Glutamatergic neuron (in vitro differentiated cells): ENCODE measurements around the gene AMZ1. TPM values are rescaled to one million over a fixed set of nuclear protein-coding genes. Genes with fewer than 3 reads are reported as not detected.

ENCODE experiments used
- DNase-seq: peaks from one replicate; pipeline ENCODE4 v3.0.0; 2022
- H3K27ac Mint-ChIP-seq: one replicate; pipeline ENCODE4 v1.8.0; 2020; ENCODE audit warnings: mild to moderate bottlenecking, mixed read lengths, inconsistent platforms; ENCODE audit not compliant: unreplicated experiment
- H3K27me3 Mint-ChIP-seq: one replicate; pipeline ENCODE4 v1.8.0; 2020; ENCODE audit warnings: mild to moderate bottlenecking, moderate library complexity, mixed read lengths, inconsistent platforms; ENCODE audit not compliant: unreplicated experiment
- H3K36me3 Mint-ChIP-seq: one replicate; pipeline ENCODE4 v1.8.0; 2020; ENCODE audit warnings: mild to moderate bottlenecking, mixed read lengths, inconsistent platforms; ENCODE audit not compliant: unreplicated experiment
- H3K4me1 Mint-ChIP-seq: one replicate; pipeline ENCODE4 v1.8.0; 2020; ENCODE audit warnings: mild to moderate bottlenecking, low read depth, mixed read lengths, inconsistent platforms; ENCODE audit not compliant: unreplicated experiment
- H3K4me3 Mint-ChIP-seq: one replicate; pipeline ENCODE4 v1.8.0; 2020; ENCODE audit warnings: mild to moderate bottlenecking, mixed read lengths, inconsistent platforms; ENCODE audit not compliant: unreplicated experiment
- H3K9me3 Mint-ChIP-seq: one replicate; pipeline ENCODE4 v1.8.0; 2020; ENCODE audit warnings: mild to moderate bottlenecking, moderate library complexity, mixed read lengths, inconsistent platforms; ENCODE audit not compliant: unreplicated experiment
- CTCF ChIP-seq: fragments of 200-600 bp; sonication (generic); IDR thresholded peaks from one replicate; pipeline ENCODE4 v1.5.0; 2021; ENCODE audit not compliant: partially characterized antibody, unreplicated experiment
- total RNA-seq: library from RNA; stranded (reverse); fragmentation: NEBNext Ultra II Directional; extraction: Animal tissue kit (Norgen Biotek cat#: 25700); gene quantifications from one replicate; pipeline ENCODE4 v1.2.1, GENCODE V29; 2021; ENCODE audit not compliant: unreplicated experiment

The AMZ1 gene
- total RNA-seq, 1 donor from 2014 or later: 0.15 TPM

DNA sequence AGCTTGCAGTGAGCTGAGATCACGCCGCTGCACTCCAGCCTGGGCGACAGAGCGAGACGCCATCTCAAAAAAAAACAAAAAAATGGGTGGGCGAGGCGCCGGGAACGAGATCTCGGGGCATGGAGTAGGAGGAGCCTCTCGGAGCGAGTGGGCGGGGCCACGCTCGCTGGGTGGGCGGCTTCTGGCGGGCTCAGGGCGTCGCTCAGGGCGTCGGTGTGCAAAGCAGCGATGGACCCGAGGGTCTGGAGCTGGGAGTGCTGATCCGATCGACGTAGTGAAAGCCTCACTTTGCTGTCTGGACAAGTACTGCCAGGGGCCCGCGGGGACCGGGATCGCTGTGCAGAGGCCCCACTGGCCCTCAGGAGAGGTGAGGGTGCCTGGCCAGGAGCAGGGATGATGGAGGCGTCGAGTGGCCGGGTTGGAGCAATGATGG, 22.6 kb upstream of the AMZ1 start:
- H3K9me3 Mint-ChIP-seq: peaks cover 8% of the 10 kb centered on the region
- peaks cover 11% of the 10 kb centered on the region for H3K27me3 Mint-ChIP-seq
- peak; percentile 18 for DNase-seq
- no peak for TF ChIP-seq CTCF
- peaks cover 1% of the 10 kb centered on the region for H3K4me1 Mint-ChIP-seq
- H3K36me3 Mint-ChIP-seq: no peaks in the 10 kb centered on the region
- no peak overlapping the region for H3K4me3 Mint-ChIP-seq
- H3K27ac Mint-ChIP-seq: no peak overlapping the region

DNA sequence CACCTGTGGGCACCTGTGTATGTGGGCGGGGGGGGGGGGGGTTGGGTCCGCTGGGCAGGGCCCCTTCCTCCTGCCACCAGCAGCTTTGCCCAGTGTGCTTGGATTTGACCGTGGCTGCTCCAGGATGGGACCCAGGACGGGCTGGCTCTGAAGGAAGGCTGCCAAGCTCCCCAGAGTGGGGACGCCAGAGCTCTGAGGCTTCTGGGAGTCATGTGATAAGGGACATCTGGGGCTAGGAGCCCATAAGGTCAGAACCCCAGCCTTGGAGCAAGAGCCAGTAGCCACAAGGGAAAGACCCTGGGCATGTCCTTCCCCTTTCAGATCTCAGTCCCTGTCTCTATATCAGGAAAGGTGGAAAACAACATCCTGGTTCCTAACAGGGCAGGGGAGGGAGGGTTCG, 21.8 kb upstream of the AMZ1 start:
- Mint-ChIP-seq H3K9me3 (peaks cover 8% of the 10 kb centered on the region), H3K27me3 (peaks cover 14% of the 10 kb centered on the region), H3K27ac (no peak overlapping the region), H3K4me3 (no peak overlapping the region), H3K4me1 (peaks cover 1% of the 10 kb centered on the region), H3K36me3 (no peaks in the 10 kb centered on the region)
- peak; percentile 18 for DNase-seq
- TF ChIP-seq CTCF: no peak

DNA sequence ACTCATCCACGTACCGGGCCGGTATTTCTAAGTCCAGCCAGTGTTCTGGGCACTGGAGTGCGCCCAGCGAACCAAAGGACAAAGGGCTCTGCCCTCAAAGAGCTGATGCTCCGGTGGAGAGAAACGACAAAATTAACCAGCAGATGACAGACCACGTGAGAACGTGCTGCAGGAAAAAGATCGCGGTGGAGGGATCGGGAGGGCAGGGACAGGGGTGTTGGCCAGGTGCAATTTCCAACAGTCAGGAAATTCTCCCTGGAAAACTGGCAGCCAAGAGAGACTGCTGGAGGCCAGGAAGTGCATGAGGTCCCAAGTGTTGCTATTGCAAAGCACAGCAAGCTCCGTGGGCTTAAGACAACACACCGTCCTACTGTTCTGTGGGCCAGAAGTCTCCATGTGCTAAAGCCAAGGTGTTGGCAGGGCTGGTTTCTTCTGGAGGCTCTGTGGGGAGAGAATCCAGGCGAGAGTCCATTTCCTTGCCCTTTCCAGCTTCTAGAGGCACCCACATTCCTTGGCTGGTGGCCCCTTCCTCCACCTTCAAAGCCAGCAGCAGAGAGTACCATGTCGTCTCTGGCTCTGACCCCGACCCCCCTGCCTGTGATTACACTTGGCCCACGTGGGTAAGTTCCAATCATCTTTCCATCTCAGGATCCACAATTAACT, 21.3 kb upstream of the AMZ1 start:
- no peaks in the 10 kb centered on the region for H3K36me3 Mint-ChIP-seq
- no peak for DNase-seq
- no peak for TF ChIP-seq CTCF
- peaks cover 8% of the 10 kb centered on the region for H3K9me3 Mint-ChIP-seq
- H3K4me1 Mint-ChIP-seq: peaks cover 1% of the 10 kb centered on the region
- no peak overlapping the region for H3K4me3 Mint-ChIP-seq
- no peak overlapping the region for H3K27ac Mint-ChIP-seq
- H3K27me3 Mint-ChIP-seq: peaks cover 14% of the 10 kb centered on the region

GRCh38 chr7:2667843-2668242, 20.2 kb upstream of the AMZ1 start:
- peaks cover 6% of the 10 kb centered on the region for H3K9me3 Mint-ChIP-seq
- H3K4me3 Mint-ChIP-seq: no peak overlapping the region
- no peak for TF ChIP-seq CTCF
- no peak for DNase-seq
- peak overlapping the region; percentile 28 for H3K27ac Mint-ChIP-seq
- H3K27me3 Mint-ChIP-seq: peaks cover 14% of the 10 kb centered on the region
- peaks cover 1% of the 10 kb centered on the region for H3K4me1 Mint-ChIP-seq
- no peaks in the 10 kb centered on the region for H3K36me3 Mint-ChIP-seq

DNA sequence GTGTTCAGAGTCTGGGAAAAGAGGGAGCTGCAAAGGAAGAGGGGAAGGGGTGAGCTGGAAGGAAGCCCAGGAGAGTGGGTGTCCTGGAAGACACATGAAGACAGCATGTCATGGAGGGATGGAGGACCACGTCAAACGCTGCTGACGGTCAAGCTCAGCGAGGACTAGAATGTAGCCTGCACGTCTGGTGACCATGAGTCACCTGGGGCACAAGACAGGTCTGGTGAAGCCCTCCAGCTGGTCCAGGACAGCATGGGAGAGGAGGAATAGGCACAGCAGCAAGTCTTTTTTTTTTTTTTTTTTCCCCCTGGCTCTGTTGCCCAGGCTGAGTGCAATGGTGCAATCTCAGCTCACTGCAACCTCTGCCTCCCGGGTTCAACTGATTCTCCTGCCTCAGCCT, 19.6 kb upstream of the AMZ1 start:
- H3K4me1 Mint-ChIP-seq: peaks cover 1% of the 10 kb centered on the region
- H3K36me3 Mint-ChIP-seq: no peaks in the 10 kb centered on the region
- H3K4me3 Mint-ChIP-seq: no peak overlapping the region
- no peak for DNase-seq
- H3K27ac Mint-ChIP-seq: peak overlapping the region; percentile 28
- peaks cover 6% of the 10 kb centered on the region for H3K9me3 Mint-ChIP-seq
- no peak for TF ChIP-seq CTCF
- peaks cover 14% of the 10 kb centered on the region for H3K27me3 Mint-ChIP-seq
